AG04450 (cell line): Measurements from ENCODE around the gene CACNA1C. TPM values are rescaled to one million over a fixed set of nuclear protein-coding genes. Genes with fewer than 3 reads are reported as not detected.
"Not testable (repeated sequence)": the region's sequence is repeated elsewhere in the genome, so short reads cannot be mapped to it uniquely, and the experiment has no call there.

ENCODE experiments used
- CTCF ChIA-PET: fragments of 300-600, 350-600 bp; formaldehyde crosslinking; extraction: SDS; loops from one replicate; lab custom pipeline; 2022; ENCODE audit warnings: antibody characterized with exemption, inconsistent platforms; lab: Charles Lee
- POLR2A ChIA-PET: fragments of 350-600 bp; formaldehyde crosslinking; extraction: SDS; loops from one replicate; lab custom pipeline; 2021; ENCODE audit warnings: antibody characterized with exemption, inconsistent platforms; lab: Yijun Ruan, JAX
- DNase-seq: peaks from one replicate; pipeline ENCODE4 v3.0.0-alpha.2; 2011; ENCODE audit warnings: low read depth, low spot score
- H3K27ac ChIP-seq: one replicate; pipeline ENCODE4 v1.5.1; 2012; ENCODE audit warnings: low read depth, low read length, control low read depth
- H3K27me3 ChIP-seq: one replicate; pipeline ENCODE4 v1.6.0; 2012; ENCODE audit warnings: low read length; ENCODE audit not compliant: control insufficient read depth, insufficient read depth
- H3K4me3 ChIP-seq: 2 replicates; pipeline ENCODE4 v1.5.1; 2011; ENCODE audit warnings: mild to moderate bottlenecking, low read depth, low read length, control low read depth
- H3K9me3 ChIP-seq: 2 replicates; pipeline ENCODE4 v1.5.1; 2012; ENCODE audit warnings: low read length; ENCODE audit not compliant: control insufficient read depth, insufficient read depth
- CTCF ChIP-seq: IDR thresholded peaks from 2 replicates; pipeline ENCODE4 v1.5.1; 2011; ENCODE audit warnings: low read depth, low read length, control low read depth, inconsistent platforms
- polyA plus RNA-seq: library from polyadenylated mRNA; depleted of rRNA; stranded (reverse); fragments of >200 nt; gene quantifications from 2 replicates; pipeline ENCODE4 v1.2.3, GENCODE V29; 2011

CACNA1C gene
- polyA plus RNA-seq, 1 experiment, result 5.9 TPM

GRCh38 chr12:2248087-2248900 lies 195.5 kb downstream of the CACNA1C start:
- H3K9me3 ChIP-seq, result no peaks in the 10 kb centered on the region
- peak overlapping the region; percentile 86 for H3K27ac ChIP-seq
- TF ChIP-seq CTCF, result no peak
- DNase-seq, result peak; percentile 71
- H3K4me3 ChIP-seq, result no peak overlapping the region; the same call in 1 of the 2 replicates
- ChIA-PET POLR2A (interaction anchor here (0.6 to 1.8 kb wide), 6 partner anchors 17 to 559 kb away, joined by 3 to 12 read pairs (median 3); no protein-coding TSS in a partner anchor), CTCF (no interaction called here)
- no peaks in the 10 kb centered on the region for H3K27me3 ChIP-seq

GRCh38 chr12:2248901-2249381 lies 196.2 kb downstream of the CACNA1C start:
- H3K27me3 ChIP-seq, result no peaks in the 10 kb centered on the region
- ChIA-PET CTCF (no interaction called here), POLR2A (interaction anchor here (0.6 kb wide), 1 partner anchor 148 kb away, joined by 3 read pairs; no protein-coding TSS in a partner anchor)
- no peak for TF ChIP-seq CTCF
- no peaks in the 10 kb centered on the region for H3K9me3 ChIP-seq
- DNase-seq, result no peak
- peak overlapping the region; percentile 86 for H3K27ac ChIP-seq
- no peak overlapping the region for H3K4me3 ChIP-seq

GRCh38 chr12:2250797-2251196 lies 198.0 kb downstream of the CACNA1C start:
- Histone ChIP-seq H3K27ac (peak overlapping the region; percentile 48), H3K27me3 (no peaks in the 10 kb centered on the region), H3K4me3 (no peak overlapping the region), H3K9me3 (no peaks in the 10 kb centered on the region)
- ChIA-PET CTCF (no interaction called here), POLR2A (no interaction called here)
- TF ChIP-seq CTCF, result no peak
- no peak for DNase-seq

GRCh38 chr12:2251526-2252209 lies 198.9 kb downstream of the CACNA1C start:
- no peak for DNase-seq
- Histone ChIP-seq H3K9me3 (no peaks in the 10 kb centered on the region), H3K27ac (peak overlapping the region; percentile 48), H3K27me3 (no peaks in the 10 kb centered on the region), H3K4me3 (no peak overlapping the region)
- TF ChIP-seq CTCF, result no peak
- ChIA-PET CTCF (no interaction called here), POLR2A (no interaction called here)

GRCh38 chr12:2255311-2255710 lies 202.5 kb downstream of the CACNA1C start:
- ChIA-PET POLR2A (no interaction called here), CTCF (no interaction called here)
- H3K4me3 ChIP-seq, result no peak overlapping the region
- H3K9me3 ChIP-seq, result peaks cover 3% of the 10 kb centered on the region
- H3K27ac ChIP-seq, result no peak overlapping the region
- DNase-seq, result no peak
- H3K27me3 ChIP-seq, result no peaks in the 10 kb centered on the region
- no peak for TF ChIP-seq CTCF

- H3K4me3 ChIP-seq, H3K27me3 ChIP-seq, H3K9me3 ChIP-seq, CTCF ChIA-PET, DNase-seq: not testable (repeated sequence)
- peak overlapping the region; percentile 90 for H3K27ac ChIP-seq
- POLR2A ChIA-PET, result interaction anchor here (1.1 kb wide), 1 partner anchor 9 kb away, joined by 3 read pairs; no protein-coding TSS in a partner anchor
Measured at GRCh38 chr12:2255731-2256130, 202.9 kb downstream of the CACNA1C start.
